Measurements from ENCODE around the gene FRA10AC1. TPM values are rescaled to one million over a fixed set of nuclear protein-coding genes. Genes with fewer than 3 reads are reported as not detected.
A peak's percentile ranks its signal among the peaks of the same experiment; 100 is the strongest.

FRA10AC1 gene
- total RNA-seq: 29.1 TPM

DNA sequence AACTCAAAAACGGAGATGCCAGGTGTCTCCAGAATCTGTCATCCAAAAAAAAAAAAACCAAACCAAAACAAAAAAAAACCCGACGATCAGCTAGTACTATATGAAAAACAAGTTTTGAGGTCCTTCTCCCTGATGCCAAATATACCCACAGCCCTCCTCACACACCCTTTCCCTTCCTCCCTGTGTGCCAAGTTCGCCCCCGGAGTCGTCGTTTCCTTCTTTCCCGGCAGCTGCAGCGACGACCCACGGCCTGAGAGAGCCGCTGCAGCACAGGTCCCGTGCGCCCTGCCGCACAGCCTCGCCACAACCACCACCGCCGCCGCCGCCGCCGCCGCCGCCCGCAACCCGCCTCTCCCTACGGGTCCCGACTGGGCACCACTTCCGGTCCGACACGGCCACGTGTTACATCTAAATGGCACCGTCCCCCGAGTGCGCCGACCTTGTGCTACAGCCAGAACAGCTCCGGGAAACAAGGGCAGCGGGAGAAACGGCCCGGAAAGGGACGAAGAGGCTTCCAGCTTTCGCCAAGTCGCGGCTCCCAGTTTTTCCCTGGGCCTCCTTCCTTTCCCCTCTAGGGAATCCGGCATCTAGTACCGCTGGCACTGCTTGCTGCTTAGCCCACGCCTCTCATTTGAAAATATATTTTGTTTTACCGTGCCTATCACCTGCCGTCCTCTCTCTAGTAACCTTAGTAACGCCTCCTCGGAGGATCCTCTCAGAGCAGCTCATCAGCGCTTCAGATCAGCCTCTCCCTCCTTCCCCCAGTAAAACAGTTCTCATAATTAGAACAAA is at the start of gene FRA10AC1:
TSS of gene FRA10AC1 (minus strand) at position 383 of the 792 bp plus-strand sequence. CDS start 2,486 bp downstream, outside the sequence.
- DNase-seq (ENCODE audit: low spot score): peak; percentile 96

- DNase-seq (ENCODE audit: low spot score): no peak
Measured at GRCh38 chr10:93751832-93752231, 49.4 kb upstream of the FRA10AC1 start.

GRCh38 chr10:93751124-93751523 is 48.7 kb upstream of the FRA10AC1 start:
- DNase-seq (ENCODE audit: low spot score): no peak

- no peak for DNase-seq (ENCODE audit: low spot score)
Measured at GRCh38 chr10:93749218-93749799, 46.9 kb upstream of the FRA10AC1 start.

DNA sequence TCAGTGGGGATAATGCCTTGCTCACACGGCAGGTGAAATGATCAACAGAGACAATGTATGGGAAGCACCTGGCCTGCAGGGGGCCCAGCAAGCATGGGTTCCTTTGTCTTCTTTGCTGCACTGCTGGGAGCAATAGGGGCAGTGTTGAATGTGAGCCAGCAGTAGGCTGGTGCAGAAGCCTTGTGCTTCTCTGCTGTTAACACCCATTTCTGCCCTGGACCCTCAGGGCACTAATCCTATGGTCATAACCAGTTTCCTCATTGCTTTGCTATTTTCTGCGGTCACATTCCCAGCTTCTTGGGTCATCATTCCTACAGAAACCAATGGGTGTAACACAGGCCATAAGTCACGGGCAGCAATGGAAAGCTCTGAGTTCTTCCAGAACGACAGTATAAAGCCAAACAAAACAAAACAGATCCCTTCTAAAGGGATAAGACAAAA is 44.5 kb upstream of the FRA10AC1 start:
- no peak for DNase-seq (ENCODE audit: low spot score)

- DNase-seq (ENCODE audit: low spot score): no peak
Measured at GRCh38 chr10:93745408-93746065, 43.1 kb upstream of the FRA10AC1 start.

GRCh38 chr10:93742633-93743349 is 40.4 kb upstream of the FRA10AC1 start:
- DNase-seq (ENCODE audit: low spot score): no peak

DNA sequence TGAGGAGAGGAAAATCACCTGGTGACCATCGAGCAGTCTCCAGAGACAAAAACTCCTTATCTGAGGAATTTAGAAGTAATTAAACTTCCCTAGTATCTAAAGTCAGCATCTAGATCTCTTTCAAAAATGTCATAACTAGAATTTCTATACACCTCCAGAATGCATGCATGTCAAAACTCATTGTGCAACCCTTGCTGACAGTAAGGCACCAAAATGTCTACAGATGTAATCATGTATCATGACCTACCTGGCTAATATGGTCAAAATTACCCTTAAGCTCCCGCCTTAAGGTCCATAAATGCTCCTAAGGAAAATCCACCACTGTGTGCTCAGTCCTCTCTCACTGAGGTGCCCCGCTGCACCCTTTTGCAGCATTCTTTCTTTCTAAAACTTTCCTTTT is 39.0 kb upstream of the FRA10AC1 start:
- no peak for DNase-seq (ENCODE audit: low spot score)

GRCh38 chr10:93726024-93726423 is 23.6 kb upstream of the FRA10AC1 start:
- no peak for DNase-seq (ENCODE audit: low spot score)

DNA sequence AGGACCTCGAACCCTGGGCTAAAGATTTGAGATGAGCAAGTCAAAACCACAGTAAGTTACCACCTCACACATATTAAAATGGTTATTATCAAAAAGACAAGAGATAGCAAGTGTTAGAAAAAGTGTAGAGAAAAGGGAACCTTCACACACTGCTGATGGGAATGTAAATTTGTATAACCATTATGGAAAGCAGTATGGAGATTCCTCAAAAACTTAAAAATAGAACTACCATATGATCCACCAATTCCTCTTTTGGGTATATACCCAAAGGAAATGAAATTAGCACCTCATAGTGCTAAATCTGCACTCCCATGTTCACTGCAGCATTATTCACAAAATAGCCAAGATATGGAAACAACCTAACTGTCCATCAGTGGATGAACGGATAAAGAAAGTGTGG is 20.8 kb upstream of the FRA10AC1 start:
- DNase-seq (ENCODE audit: low spot score): no peak

- DNase-seq (ENCODE audit: low spot score): no peak
Measured at GRCh38 chr10:93722550-93722949, 20.2 kb upstream of the FRA10AC1 start.

DNA sequence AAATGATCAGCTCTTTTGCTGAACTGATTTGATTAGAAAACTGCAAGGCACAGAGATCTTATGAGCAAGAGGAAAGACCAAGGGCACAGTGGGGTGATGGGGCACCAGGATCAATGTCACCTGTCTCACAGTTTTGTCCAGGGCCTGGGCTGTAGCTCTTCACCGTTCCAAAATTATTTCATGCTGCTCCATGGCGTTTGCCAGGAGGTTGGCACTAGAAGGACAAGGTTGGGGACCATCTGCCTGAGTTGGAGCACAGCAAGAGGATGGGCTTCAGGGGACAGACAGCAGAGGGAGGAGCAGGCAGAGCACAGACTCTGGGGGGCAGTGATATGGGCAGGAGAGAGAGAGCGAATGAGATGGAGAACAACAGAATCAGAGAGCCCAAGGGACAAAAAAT is 17.5 kb upstream of the FRA10AC1 start:
- no peak for DNase-seq (ENCODE audit: low spot score)

- no peak for DNase-seq (ENCODE audit: low spot score)
Measured at GRCh38 chr10:93718937-93719725, 16.7 kb upstream of the FRA10AC1 start.

GRCh38 chr10:93716766-93717165 is 14.4 kb upstream of the FRA10AC1 start:
- no peak for DNase-seq (ENCODE audit: low spot score)

DNA sequence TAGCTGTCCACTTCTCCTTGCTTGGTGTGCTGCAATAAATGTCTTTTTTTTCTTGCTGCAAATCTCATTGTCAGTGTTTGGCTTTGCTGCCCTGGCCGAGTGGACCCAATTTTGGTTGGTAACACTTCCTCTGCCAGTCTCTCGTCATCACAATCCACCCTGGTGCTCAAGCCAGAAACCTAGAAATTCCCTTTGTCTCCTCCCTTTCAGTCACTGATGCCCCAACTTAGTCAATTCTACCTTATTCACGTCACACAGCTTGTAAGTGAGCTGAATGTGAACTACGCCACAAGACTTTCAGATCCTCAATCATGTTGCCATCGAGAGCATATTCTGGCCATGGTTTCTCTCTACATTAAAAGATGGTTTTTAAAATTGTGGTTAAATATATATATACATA is 13.0 kb upstream of the FRA10AC1 start:
- DNase-seq (ENCODE audit: low spot score): no peak

GRCh38 chr10:93712593-93712992 is 10.2 kb upstream of the FRA10AC1 start:
- DNase-seq (ENCODE audit: low spot score): no peak

DNA sequence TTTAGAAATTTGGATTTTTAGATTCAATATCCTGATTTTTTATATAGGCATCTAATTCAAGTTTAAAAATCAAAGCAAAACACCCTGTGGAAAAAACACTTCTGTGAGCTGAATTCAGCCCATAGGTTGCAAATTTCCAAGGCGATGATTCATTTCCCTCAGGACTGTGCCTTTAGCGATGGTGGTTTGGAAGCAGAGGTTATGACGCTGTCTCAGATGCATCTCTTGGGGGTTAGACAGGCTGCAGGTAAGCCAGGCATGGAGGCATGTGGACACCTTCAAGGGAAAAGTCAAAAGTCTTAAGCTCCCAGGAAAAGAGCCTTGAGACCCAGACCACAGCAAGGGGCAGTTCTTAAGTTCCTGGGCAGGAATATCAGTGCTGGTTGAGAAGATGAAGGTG is 9.5 kb upstream of the FRA10AC1 start:
- DNase-seq (ENCODE audit: low spot score): no peak

GRCh38 chr10:93710333-93710909 is 8.0 kb upstream of the FRA10AC1 start:
- no peak for DNase-seq (ENCODE audit: low spot score)

GRCh38 chr10:93707623-93708022 is 5.2 kb upstream of the FRA10AC1 start:
- DNase-seq (ENCODE audit: low spot score): no peak

DNA sequence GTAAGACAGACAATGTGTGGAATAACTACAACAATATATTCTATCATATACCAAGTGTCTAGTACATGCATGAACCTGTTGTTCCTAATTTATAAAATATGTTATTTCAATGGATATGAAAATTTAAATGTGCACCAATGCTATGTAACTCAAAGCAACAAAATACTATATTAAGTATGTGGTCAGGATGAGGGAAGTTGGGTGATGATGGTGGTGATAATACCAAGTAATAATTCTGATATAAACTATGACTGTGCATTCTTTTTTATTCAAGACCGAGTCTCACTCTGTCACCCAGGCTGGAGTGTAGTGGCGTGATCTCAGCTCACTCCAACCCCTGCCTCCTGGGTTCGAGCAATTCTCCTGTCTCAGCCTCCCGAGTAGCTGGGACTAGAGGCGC is 2.1 kb upstream of the FRA10AC1 start:
- no peak for DNase-seq (ENCODE audit: low spot score)

DNA sequence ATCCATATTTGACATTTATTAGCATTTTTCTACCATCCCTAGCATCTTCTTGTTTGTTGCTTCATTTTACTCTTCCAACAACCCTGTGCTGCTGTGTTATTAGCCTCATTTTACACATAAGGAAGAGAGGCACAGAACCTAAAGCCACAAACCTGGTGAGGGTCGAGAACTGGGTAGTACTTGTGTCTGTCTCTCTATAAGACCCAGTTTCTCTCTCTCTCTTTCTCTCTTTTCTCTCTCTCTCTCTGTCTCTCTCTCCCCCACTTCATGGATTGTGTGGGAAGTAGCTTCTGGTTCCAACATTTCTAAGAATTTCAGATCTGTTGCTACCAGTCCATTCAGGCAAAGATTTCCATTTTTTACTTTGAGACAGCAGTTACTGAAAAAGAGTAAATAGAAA is 1.4 kb upstream of the FRA10AC1 start:
- DNase-seq (ENCODE audit: low spot score): no peak

Measured in ureter (tissue), 1 donor.